Fibroblast of lung (primary cell): ENCODE results near the gene PET100. TPM values are rescaled to one million over a fixed set of nuclear protein-coding genes. Genes with fewer than 3 reads are reported as not detected.
A peak's percentile ranks its signal among the peaks of the same experiment; 100 is the strongest.

Experiments
- DNase-seq, 2 donors: peaks; one replicate each; pipeline versions ENCODE4 v3.0.0 to v3.0.0-alpha.2; 2010; ENCODE audit warnings: low read depth in 2 of 2
- H2AFZ ChIP-seq: 2 replicates; pipeline ENCODE4 v1.5.1; 2012; ENCODE audit warnings: low read length, control low read depth, inconsistent platforms
- H3K27ac ChIP-seq: 2 replicates; pipeline ENCODE4 v1.5.1; 2011; ENCODE audit warnings: low read length, control low read depth; ENCODE audit not compliant: insufficient read depth
- H3K27me3 ChIP-seq: 2 replicates; pipeline ENCODE4 v1.5.1; 2011; ENCODE audit warnings: mild to moderate bottlenecking, low read length; ENCODE audit not compliant: control insufficient read depth, insufficient read depth
- H3K36me3 ChIP-seq: 2 replicates; pipeline ENCODE4 v1.5.1; 2011; ENCODE audit warnings: low read length; ENCODE audit not compliant: control insufficient read depth, insufficient read depth
- H3K4me1 ChIP-seq: 2 replicates; pipeline ENCODE4 v1.5.1; 2011; ENCODE audit warnings: low read length; ENCODE audit not compliant: control insufficient read depth, insufficient read depth; ENCODE audit errors: extremely low read depth
- H3K4me2 ChIP-seq: 2 replicates; pipeline ENCODE4 v1.5.1; 2011; ENCODE audit warnings: low read length, control low read depth; ENCODE audit not compliant: insufficient read depth; ENCODE audit errors: extremely low read depth
- H3K4me3 ChIP-seq, 4 experiments: fragments of 200-600 bp in 1 of 4; sonication (generic) in 1 of 4; replicated peaks in 1 of 4; 2 replicates each; pipeline ENCODE4 v1.5.1; 2011 to 2016; ENCODE audit warnings: low read length in 4 of 4, low read depth in 3 of 4, mild to moderate bottlenecking in 3 of 4, control low read depth in 2 of 4, inconsistent platforms in 1 of 4, mixed read lengths in 1 of 4; ENCODE audit not compliant: insufficient read depth in 1 of 4; ENCODE audit errors: control extremely low read depth in 1 of 4
- H3K79me2 ChIP-seq: 2 replicates; pipeline ENCODE4 v1.5.1; 2012; ENCODE audit warnings: mild to moderate bottlenecking, low read length, inconsistent platforms; ENCODE audit not compliant: control insufficient read depth, insufficient read depth
- H3K9ac ChIP-seq: 2 replicates; pipeline ENCODE4 v1.5.1; 2011; ENCODE audit warnings: mild to moderate bottlenecking, low read length, control low read depth; ENCODE audit not compliant: insufficient read depth
- H3K9me3 ChIP-seq: 2 replicates; pipeline ENCODE4 v1.5.1; 2012; ENCODE audit warnings: low read depth, low read length; ENCODE audit not compliant: control insufficient read depth, insufficient read depth
- H4K20me1 ChIP-seq: 2 replicates; pipeline ENCODE4 v1.5.1; 2011; ENCODE audit warnings: low read length; ENCODE audit not compliant: control insufficient read depth, insufficient read depth; ENCODE audit errors: extremely low read depth
- EZH2 ChIP-seq: IDR thresholded peaks from 2 replicates; pipeline ENCODE4 v1.5.1; 2012; ENCODE audit warnings: low read length, control low read depth, mild to moderate bottlenecking; ENCODE audit errors: missing control alignments
- polyA plus RNA-seq, 2 donors: library from polyadenylated mRNA; depleted of rRNA in 1 of 2; stranded (reverse) in 1 of 2; unstranded in 1 of 2; fragments of >200 nt; gene quantifications; 2 replicates each; pipeline ENCODE4 v1.2.1, GENCODE V29; 2011 to 2012; ENCODE audit warnings: missing spikeins in 1 of 2
- total RNA-seq: library from RNA; depleted of rRNA; stranded (reverse); fragments of >200 nt; gene quantifications from 2 replicates; pipeline ENCODE4 v1.2.1, GENCODE V29; 2014
- TF ChIP-seq, protein P1 (sequence below), 2 donors: IDR thresholded peaks in 1 of 2; conservative IDR thresholded peaks in 1 of 2; 1 replicate in 1 of 2; 2 replicates in 1 of 2; pipeline ENCODE4 v1.5.1; 2011 to 2012; ENCODE audit warnings: low read length in 2 of 2, control low read depth in 1 of 2, inconsistent platforms in 1 of 2, low read depth in 1 of 2, mild to moderate bottlenecking in 1 of 2

PET100 gene
- total and polyA plus RNA-seq, 2 donors (not counting 1 experiment from before 2014, with no cell fraction given) = 15.7 to 38.8 TPM

DNA sequence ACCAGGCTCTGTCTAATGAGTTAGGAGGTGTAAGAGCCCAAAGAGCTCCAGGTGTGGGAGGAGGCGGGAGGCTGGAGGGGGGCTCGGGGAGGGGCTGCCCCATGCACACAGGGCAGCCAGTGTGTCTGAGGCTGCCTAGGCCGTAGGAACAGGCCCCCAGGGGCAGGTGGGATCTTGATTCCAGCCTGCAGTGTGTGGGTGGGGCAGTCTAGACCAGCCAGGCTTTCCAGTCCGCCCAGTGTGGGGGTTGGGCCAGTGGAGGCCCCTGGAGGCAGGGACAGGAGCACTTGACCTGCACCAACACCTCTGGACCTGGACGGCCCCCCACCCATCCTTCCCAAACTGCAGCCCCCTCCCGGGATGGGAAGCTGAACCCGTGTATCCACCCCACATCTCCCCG, 39.3 kb upstream of the PET100 start:
- Histone ChIP-seq H3K27me3 (peaks cover 7% of the 10 kb centered on the region), H3K4me1 (no peaks in the 10 kb centered on the region), H2AFZ (no peak overlapping the region), H4K20me1 (no peaks in the 10 kb centered on the region), H3K79me2 (no peaks in the 10 kb centered on the region), H3K36me3 (no peaks in the 10 kb centered on the region), H3K4me3 (no peak overlapping the region), H3K9ac (no peak overlapping the region), H3K27ac (no peak overlapping the region), H3K4me2 (no peak overlapping the region), H3K9me3 (no peaks in the 10 kb centered on the region)
- DNase-seq = no peak
- TF ChIP-seq, protein P1, sequence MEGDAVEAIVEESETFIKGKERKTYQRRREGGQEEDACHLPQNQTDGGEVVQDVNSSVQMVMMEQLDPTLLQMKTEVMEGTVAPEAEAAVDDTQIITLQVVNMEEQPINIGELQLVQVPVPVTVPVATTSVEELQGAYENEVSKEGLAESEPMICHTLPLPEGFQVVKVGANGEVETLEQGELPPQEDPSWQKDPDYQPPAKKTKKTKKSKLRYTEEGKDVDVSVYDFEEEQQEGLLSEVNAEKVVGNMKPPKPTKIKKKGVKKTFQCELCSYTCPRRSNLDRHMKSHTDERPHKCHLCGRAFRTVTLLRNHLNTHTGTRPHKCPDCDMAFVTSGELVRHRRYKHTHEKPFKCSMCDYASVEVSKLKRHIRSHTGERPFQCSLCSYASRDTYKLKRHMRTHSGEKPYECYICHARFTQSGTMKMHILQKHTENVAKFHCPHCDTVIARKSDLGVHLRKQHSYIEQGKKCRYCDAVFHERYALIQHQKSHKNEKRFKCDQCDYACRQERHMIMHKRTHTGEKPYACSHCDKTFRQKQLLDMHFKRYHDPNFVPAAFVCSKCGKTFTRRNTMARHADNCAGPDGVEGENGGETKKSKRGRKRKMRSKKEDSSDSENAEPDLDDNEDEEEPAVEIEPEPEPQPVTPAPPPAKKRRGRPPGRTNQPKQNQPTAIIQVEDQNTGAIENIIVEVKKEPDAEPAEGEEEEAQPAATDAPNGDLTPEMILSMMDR (conservative IDR thresholded peaks at IDR 0.05 in 1 of 2, IDR thresholded peaks at IDR 0.05 in 1 of 2; ENCODE audit: low read depth in 1 of 2, low read length in 2 of 2) = no peak
- no peak for TF ChIP-seq EZH2

DNA sequence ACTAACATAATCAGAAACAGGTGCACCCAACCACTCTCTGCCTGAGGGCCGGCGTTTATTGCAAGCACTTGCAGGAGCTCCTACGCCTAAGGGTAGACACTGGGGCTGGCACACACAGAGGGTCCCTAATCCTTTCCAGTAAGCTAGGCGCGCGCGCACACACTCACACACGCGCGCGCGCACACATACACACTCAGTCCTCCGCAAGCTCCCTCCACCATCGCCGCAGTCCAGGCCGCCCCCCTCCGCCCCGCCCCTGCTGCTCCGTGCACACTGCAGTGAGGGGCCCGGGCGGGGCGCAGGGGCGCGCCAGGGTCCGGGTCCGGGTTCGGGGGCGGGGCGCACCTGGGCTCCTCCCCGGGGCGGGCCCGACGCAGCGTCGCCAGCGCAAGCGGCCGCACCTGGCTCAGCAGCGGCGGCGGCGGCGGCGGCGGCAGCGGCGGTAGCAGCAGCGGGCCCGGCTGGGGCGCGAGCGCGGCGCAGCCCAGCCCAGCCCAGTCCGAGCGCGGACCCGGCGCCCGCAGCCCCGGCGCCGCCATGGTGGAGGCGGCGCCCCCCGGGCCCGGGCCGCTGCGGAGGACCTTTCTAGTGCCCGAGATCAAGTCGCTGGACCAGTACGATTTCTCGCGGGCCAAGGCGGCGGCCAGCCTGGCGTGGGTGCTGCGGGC, 34.0 kb upstream of the PET100 start, which contains the start of gene CAMSAP3:
TSS of gene CAMSAP3 (plus strand) at position 398 of the 668 bp plus-strand sequence. CDS start at position 538, 140 bp downstream.
- H3K79me2 ChIP-seq = no peaks in the 10 kb centered on the region
- no peak within 1 kb of the TSS for H3K9ac ChIP-seq
- TF ChIP-seq, protein P1 (conservative IDR thresholded peaks at IDR 0.05 in 1 of 2, IDR thresholded peaks at IDR 0.05 in 1 of 2; ENCODE audit: low read depth in 1 of 2, low read length in 2 of 2) = no peak
- peak; percentile 91 for TF ChIP-seq EZH2
- H3K27me3 ChIP-seq = peaks cover 21% of the 10 kb centered on the region
- peak in 1 of 2 donors; percentile 1 for DNase-seq
- H3K4me3 ChIP-seq = peak within 1 kb of the TSS in 1 of 4 experiments; percentile 10
- no peaks in the 10 kb centered on the region for H3K36me3 ChIP-seq
- H3K4me2 ChIP-seq = no peak within 1 kb of the TSS
- H3K27ac ChIP-seq = no peak within 1 kb of the TSS
- no peak within 1 kb of the TSS for H2AFZ ChIP-seq
- H3K9me3 ChIP-seq = no peaks in the 10 kb centered on the region
- H4K20me1 ChIP-seq = no peaks in the 10 kb centered on the region
- H3K4me1 ChIP-seq = no peaks in the 10 kb centered on the region

DNA sequence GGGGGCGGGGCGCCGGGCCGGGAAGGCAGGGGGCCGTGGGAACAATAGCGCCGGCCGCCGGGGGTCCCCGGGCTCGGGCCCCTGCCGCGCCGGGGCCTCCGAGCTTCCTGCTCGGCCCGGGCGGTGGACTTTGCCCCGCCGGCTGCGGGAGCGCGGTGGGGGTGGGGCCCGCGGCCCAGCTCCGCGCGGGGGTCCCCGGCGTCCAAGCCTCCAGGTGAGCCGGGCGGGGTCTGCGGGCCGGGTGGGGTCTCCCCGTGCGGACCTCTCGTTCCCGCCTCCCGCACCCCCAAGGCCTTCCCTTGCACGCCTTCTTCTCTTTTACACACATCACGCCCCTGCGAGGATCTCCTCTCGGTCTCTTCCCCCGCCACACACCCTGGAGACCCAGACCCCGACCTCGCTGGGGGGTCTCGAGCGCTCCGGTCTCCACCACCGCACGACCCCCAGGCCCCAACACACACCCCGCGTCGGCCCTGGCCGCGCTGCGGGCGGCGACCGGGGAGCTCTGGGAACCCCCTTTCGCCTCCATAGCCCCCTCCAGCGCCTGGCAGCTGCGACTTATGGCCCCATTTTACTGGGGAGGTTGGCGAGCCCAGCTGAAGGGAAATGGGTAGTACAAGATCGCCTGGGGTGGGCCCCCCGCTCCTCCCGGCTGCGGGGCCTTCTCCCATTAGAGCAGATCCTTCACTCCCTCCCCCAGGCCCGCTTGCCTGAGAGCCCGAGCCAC, 33.2 kb upstream of the PET100 start:
- no peaks in the 10 kb centered on the region for H3K36me3 ChIP-seq
- peaks cover 21% of the 10 kb centered on the region for H3K27me3 ChIP-seq
- no peak overlapping the region for H3K27ac ChIP-seq
- H3K4me3 ChIP-seq = no peak overlapping the region
- no peak overlapping the region for H3K9ac ChIP-seq
- H3K79me2 ChIP-seq = no peaks in the 10 kb centered on the region
- no peaks in the 10 kb centered on the region for H4K20me1 ChIP-seq
- H3K4me2 ChIP-seq = no peak overlapping the region
- no peak for DNase-seq
- no peaks in the 10 kb centered on the region for H3K9me3 ChIP-seq
- peak; percentile 63 for TF ChIP-seq EZH2
- TF ChIP-seq, protein P1 (conservative IDR thresholded peaks at IDR 0.05 in 1 of 2, IDR thresholded peaks at IDR 0.05 in 1 of 2; ENCODE audit: low read depth in 1 of 2, low read length in 2 of 2) = no peak
- H2AFZ ChIP-seq = no peak overlapping the region
- H3K4me1 ChIP-seq = no peaks in the 10 kb centered on the region
